Measurements from ENCODE around the gene LSM12.

- TF ChIP-seq CTCF (IDR thresholded peaks at IDR 0.05; ENCODE audit: low read length) (no peak), EZH2 (optimal IDR thresholded peaks at IDR 0.05; ENCODE audit: low read depth, low read length) (no peak)
Measured at GRCh38 chr17:44065668-44066203, 735 bp downstream of the LSM12 start.
